Hematopoietic multipotent progenitor cell treated with erythropoietin and hydrocortisone succinate and interleukin-3 and kit ligand, for 6 days (in vitro differentiated cells): ENCODE measurements around the gene IRGQ.
A peak's percentile ranks its signal among the peaks of the same experiment; 100 is the strongest.

Experiments
- DNase-seq: peaks from one replicate; pipeline ENCODE4 v3.0.0-alpha.2; 2015

The IRGQ gene

GRCh38 chr19:43534816-43535761, 60.8 kb downstream of the IRGQ start:
- peak; percentile 82 for DNase-seq
